KMS-11 (cell line): Measurements from ENCODE around the gene SLC8A1.

ENCODE experiments used
- H2AFZ ChIP-seq: fragments of 200-600 bp; sonication (generic); 2 replicates; pipeline ENCODE4 v1.6.1; 2016; ENCODE audit warnings: antibody characterized with exemption, mixed run types, low read depth
- H3K27ac ChIP-seq: fragments of 200-600 bp; sonication (generic); 2 replicates; pipeline ENCODE4 v1.6.1; 2016; ENCODE audit warnings: mild to moderate bottlenecking, mixed run types
- H3K27me3 ChIP-seq: fragments of 200-600 bp; sonication (generic); 2 replicates; pipeline ENCODE4 v1.6.1; 2017; ENCODE audit warnings: mild to moderate bottlenecking, low read depth, mixed run types, moderate library complexity; ENCODE audit not compliant: insufficient read depth
- H3K36me3 ChIP-seq: fragments of 200-600 bp; sonication (generic); 2 replicates; pipeline ENCODE4 v1.6.1; 2017; ENCODE audit warnings: mild to moderate bottlenecking, mixed run types; ENCODE audit not compliant: insufficient read depth
- H3K4me1 ChIP-seq: fragments of 200-600 bp; sonication (generic); 2 replicates; pipeline ENCODE4 v1.6.1; 2016; ENCODE audit warnings: mild to moderate bottlenecking, low read depth, mixed run types; ENCODE audit not compliant: poor library complexity, severe bottlenecking
- H3K4me2 ChIP-seq: fragments of 200-600 bp; sonication (generic); 2 replicates; pipeline ENCODE4 v1.7.0; 2016; ENCODE audit warnings: mild to moderate bottlenecking, mixed run types
- H3K4me3 ChIP-seq: fragments of 200-600 bp; sonication (generic); IDR thresholded peaks from 2 replicates; pipeline ENCODE4 v1.6.1; 2017; ENCODE audit warnings: low read depth, low read length, mixed read lengths; ENCODE audit not compliant: insufficient read depth
- H3K79me2 ChIP-seq: fragments of 200-600 bp; sonication (generic); 2 replicates; pipeline ENCODE4 v1.6.1; 2016; ENCODE audit warnings: low read depth, mixed run types; ENCODE audit not compliant: insufficient read depth
- H3K9ac ChIP-seq: fragments of 200-600 bp; sonication (generic); 2 replicates; pipeline ENCODE4 v1.6.1; 2016; ENCODE audit warnings: mild to moderate bottlenecking, mixed run types
- H4K20me1 ChIP-seq: fragments of 200-600 bp; sonication (generic); 2 replicates; pipeline ENCODE4 v1.6.1; 2016; ENCODE audit warnings: mild to moderate bottlenecking, mixed run types; ENCODE audit not compliant: insufficient read depth
- CTCF ChIP-seq: fragments of 200-600 bp; sonication (generic); conservative IDR thresholded peaks from 2 replicates; pipeline ENCODE4 v1.6.1; 2017; ENCODE audit warnings: low read depth, mild to moderate bottlenecking, antibody characterized with exemption, low read length, moderate library complexity, mixed read lengths

Gene SLC8A1

DNA sequence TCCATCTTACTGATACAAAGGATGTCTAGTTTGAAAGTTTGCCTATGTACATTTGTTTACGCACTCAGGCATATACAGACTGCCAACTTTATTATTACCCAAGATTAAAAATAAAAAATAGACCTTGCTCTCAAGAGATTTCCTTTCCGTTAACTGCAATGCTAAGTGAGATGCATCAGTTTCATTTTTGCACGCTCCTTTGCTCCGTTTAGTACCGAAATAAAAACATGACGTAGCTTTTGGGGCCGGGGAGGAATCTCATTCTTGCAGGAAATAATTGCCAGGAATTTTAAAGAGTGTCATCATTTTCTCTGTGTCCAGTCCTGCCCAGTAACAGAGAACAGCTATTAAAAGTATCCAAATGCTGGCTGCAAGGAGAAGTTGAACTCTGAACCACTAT lies 169.5 kb downstream of the SLC8A1 start:
- H3K4me2 ChIP-seq, result peak overlapping the region; percentile 42
- no peak overlapping the region for H3K27ac ChIP-seq
- no peak overlapping the region for H3K9ac ChIP-seq
- TF ChIP-seq CTCF, result no peak
- H2AFZ ChIP-seq, result peak overlapping the region; percentile 48; the same call in 1 of the 2 replicates
- H3K4me3 ChIP-seq, result peak overlapping the region; percentile 28
- H3K27me3 ChIP-seq, result no peaks in the 10 kb centered on the region
- H4K20me1 ChIP-seq, result no peaks in the 10 kb centered on the region
- H3K36me3 ChIP-seq, result no peaks in the 10 kb centered on the region
- H3K79me2 ChIP-seq, result no peaks in the 10 kb centered on the region
- H3K4me1 ChIP-seq, result peaks cover 36% of the 10 kb centered on the region

- Histone ChIP-seq H3K9ac (no peak overlapping the region), H3K27me3 (no peaks in the 10 kb centered on the region), H3K4me3 (no peak overlapping the region), H3K4me2 (peak overlapping the region; percentile 42), H3K4me1 (peaks cover 36% of the 10 kb centered on the region), H3K36me3 (no peaks in the 10 kb centered on the region), H3K79me2 (no peaks in the 10 kb centered on the region), H2AFZ (peak overlapping the region; percentile 48; the same call in 1 of the 2 replicates), H3K27ac (peak overlapping the region; percentile 23; the same call in 1 of the 2 replicates), H4K20me1 (no peaks in the 10 kb centered on the region)
- no peak for TF ChIP-seq CTCF
Measured at GRCh38 chr2:40281021-40281940, 170.6 kb downstream of the SLC8A1 start.

DNA sequence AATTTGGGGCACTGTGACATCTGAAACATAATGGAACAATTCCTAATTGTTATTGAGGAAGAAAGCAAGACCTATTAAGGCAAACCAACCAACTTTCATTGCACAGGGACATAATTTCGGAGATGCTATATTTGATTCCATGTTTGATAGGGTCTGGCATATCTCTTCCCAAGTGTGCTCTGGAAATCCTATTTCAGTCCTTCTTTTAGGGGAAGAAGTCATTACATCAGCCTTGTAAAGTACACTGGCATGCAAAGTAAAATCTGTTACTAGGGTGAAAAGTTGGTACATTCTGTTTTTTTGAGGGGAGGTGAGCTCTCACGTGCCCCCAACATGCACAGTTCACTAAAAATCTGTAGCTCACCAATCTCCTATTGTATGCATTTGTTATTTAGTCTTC lies 172.4 kb downstream of the SLC8A1 start:
- no peak overlapping the region for H3K4me3 ChIP-seq

GRCh38 chr2:40279001-40279400 lies 172.9 kb downstream of the SLC8A1 start:
- H3K9ac ChIP-seq, result no peak overlapping the region
- H3K4me2 ChIP-seq, result no peak overlapping the region
- no peaks in the 10 kb centered on the region for H3K79me2 ChIP-seq
- H3K4me3 ChIP-seq, result no peak overlapping the region
- H3K27me3 ChIP-seq, result no peaks in the 10 kb centered on the region
- H3K4me1 ChIP-seq, result peaks cover 36% of the 10 kb centered on the region
- no peak overlapping the region for H2AFZ ChIP-seq
- H3K27ac ChIP-seq, result no peak overlapping the region
- H3K36me3 ChIP-seq, result no peaks in the 10 kb centered on the region
- H4K20me1 ChIP-seq, result no peaks in the 10 kb centered on the region
- TF ChIP-seq CTCF, result no peak

More for the DNA sequence above, 172.4 kb downstream of the SLC8A1 start:
- no peaks in the 10 kb centered on the region for H3K27me3 ChIP-seq
- no peak for TF ChIP-seq CTCF
- H3K27ac ChIP-seq, result no peak overlapping the region
- H3K4me2 ChIP-seq, result no peak overlapping the region
- no peaks in the 10 kb centered on the region for H3K79me2 ChIP-seq
- H3K36me3 ChIP-seq, result no peaks in the 10 kb centered on the region
- no peaks in the 10 kb centered on the region for H4K20me1 ChIP-seq
- no peak overlapping the region for H2AFZ ChIP-seq
- peaks cover 36% of the 10 kb centered on the region for H3K4me1 ChIP-seq
- H3K9ac ChIP-seq, result no peak overlapping the region
